Prostate gland (tissue), 2 donors: Measurements from ENCODE around the gene HECTD1. TPM values are rescaled to one million over a fixed set of nuclear protein-coding genes. Genes with fewer than 3 reads are reported as not detected.

Experiments used
- DNase-seq: peaks from one replicate; pipeline ENCODE4 v3.0.0-alpha.2; 2019; ENCODE audit warnings: low spot score
- H3K27ac ChIP-seq, 2 donors: fragments of 200-600 bp; sonication (generic); 2 replicates each; pipeline ENCODE4 v1.5.1; 2017 to 2019
- H3K27me3 ChIP-seq: fragments of 200-600 bp; sonication (generic); replicated peaks from 2 replicates; pipeline ENCODE4 v1.5.1; 2019; ENCODE audit not compliant: insufficient read depth
- H3K36me3 ChIP-seq, 2 donors: fragments of 200-600 bp; sonication (generic); 1 replicate in 1 of 2; 2 replicates in 1 of 2; pipeline versions ENCODE4 v1.5.1 to v1.8.1; 2017 to 2019
- H3K4me1 ChIP-seq: fragments of 200-600 bp; sonication (generic); replicated peaks from 2 replicates; pipeline ENCODE4 v1.5.1; 2019
- H3K4me3 ChIP-seq, 2 donors: fragments of 200-600 bp; sonication (generic); 2 replicates each; pipeline ENCODE4 v1.5.1; 2017 to 2019
- H3K9me3 ChIP-seq: fragments of 200-600 bp; sonication (generic); 2 replicates; pipeline ENCODE4 v1.5.1; 2017
- POLR2A ChIP-seq: fragments of 450-650 bp; IDR thresholded peaks from one replicate; pipeline ENCODE4 v1.6.1; 2016; ENCODE audit warnings: antibody characterized with exemption, mild to moderate bottlenecking
- POLR2AphosphoS5 ChIP-seq: sonication (generic); formaldehyde crosslinking; IDR thresholded peaks from one replicate; pipeline ENCODE4 v1.6.1; 2017; ENCODE audit warnings: antibody characterized with exemption
- WGBS: methylation state at CpG from one replicate; pipeline ENCODE4 v1.1.5; 2018; 5-methylcytosine and 5-hydroxymethylcytosine counted together
- intact Hi-C: fragments of 100-400 bp; cut with DNase I; formaldehyde crosslinking; loops from one replicate; pipeline ENCODE4 v1.14.2; 2022
- total RNA-seq, 2 donors: library from RNA; depleted of rRNA; stranded (reverse); fragments of >200 nt; gene quantifications; one replicate each; pipeline ENCODE4 v1.1.0, GENCODE V29; 2016
- TF ChIP-seq, protein P1 (sequence below), 4 experiments: fragments of 200-600 bp in 2 of 4; fragments of 450-650 bp in 2 of 4; sonication (generic) in 2 of 4; IDR thresholded peaks; 1 replicate in 3 of 4; 2 replicates in 1 of 4; pipeline ENCODE4 v1.5.1; 2016 to 2019; ENCODE audit warnings: antibody characterized with exemption in 4 of 4, mild to moderate bottlenecking in 2 of 4, moderate library complexity in 2 of 4

HECTD1 gene
- total RNA-seq, 2 donors from 2014 or later, result 108 to 189 TPM

DNA sequence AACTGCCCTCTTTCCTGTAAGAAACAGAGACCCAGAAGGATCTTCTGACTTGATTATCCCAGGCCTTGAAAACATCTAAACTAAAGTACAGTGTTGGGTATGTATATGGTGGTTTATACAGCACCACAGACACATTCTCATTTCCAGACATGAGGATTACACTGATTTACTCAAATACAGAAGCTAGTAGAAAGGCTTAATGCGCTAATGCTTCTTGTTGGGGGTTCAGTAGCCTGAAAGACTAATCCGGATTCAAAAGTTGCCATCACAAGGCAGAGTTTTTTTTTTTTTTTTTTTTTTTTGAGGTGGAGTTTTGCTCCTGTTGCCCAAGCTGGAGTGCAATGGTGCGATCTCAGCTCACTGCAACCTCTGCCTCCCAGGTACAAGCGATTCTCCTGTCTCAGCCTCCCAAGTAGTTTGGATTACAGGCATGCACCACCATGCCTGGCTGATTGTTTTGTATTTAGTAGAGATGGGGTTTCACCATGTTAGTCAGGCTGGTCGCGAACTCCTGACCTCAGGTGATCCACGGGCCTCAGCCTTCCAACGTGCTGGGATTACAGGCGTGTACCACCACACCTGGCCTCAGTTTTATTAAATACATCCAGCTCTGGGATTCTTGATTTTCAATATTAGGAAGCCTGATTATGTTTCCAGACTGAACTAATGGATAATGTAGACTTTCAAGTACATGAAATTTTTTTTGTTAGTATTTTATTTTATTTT is 46.3 kb upstream of the HECTD1 start:
- Histone ChIP-seq H3K4me1 (no peaks in the 10 kb centered on the region), H3K9me3 (no peaks in the 10 kb centered on the region), H3K27ac (no peak overlapping the region), H3K27me3 (no peaks in the 10 kb centered on the region), H3K36me3 (no peaks in the 10 kb centered on the region), H3K4me3 (no peak overlapping the region)
- no peak for DNase-seq
- intact Hi-C loops, result no loop called here
- TF ChIP-seq POLR2AphosphoS5 (no peak), POLR2A (no peak)
- TF ChIP-seq, protein P1, sequence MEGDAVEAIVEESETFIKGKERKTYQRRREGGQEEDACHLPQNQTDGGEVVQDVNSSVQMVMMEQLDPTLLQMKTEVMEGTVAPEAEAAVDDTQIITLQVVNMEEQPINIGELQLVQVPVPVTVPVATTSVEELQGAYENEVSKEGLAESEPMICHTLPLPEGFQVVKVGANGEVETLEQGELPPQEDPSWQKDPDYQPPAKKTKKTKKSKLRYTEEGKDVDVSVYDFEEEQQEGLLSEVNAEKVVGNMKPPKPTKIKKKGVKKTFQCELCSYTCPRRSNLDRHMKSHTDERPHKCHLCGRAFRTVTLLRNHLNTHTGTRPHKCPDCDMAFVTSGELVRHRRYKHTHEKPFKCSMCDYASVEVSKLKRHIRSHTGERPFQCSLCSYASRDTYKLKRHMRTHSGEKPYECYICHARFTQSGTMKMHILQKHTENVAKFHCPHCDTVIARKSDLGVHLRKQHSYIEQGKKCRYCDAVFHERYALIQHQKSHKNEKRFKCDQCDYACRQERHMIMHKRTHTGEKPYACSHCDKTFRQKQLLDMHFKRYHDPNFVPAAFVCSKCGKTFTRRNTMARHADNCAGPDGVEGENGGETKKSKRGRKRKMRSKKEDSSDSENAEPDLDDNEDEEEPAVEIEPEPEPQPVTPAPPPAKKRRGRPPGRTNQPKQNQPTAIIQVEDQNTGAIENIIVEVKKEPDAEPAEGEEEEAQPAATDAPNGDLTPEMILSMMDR (IDR thresholded peaks at IDR 0.05), result no peak
- 94% methylated on average over 9 of the region's 9 CpGs for WGBS

- Histone ChIP-seq H3K36me3 (no peaks in the 10 kb centered on the region), H3K27ac (no peak overlapping the region), H3K9me3 (no peaks in the 10 kb centered on the region), H3K4me3 (no peak overlapping the region), H3K4me1 (no peaks in the 10 kb centered on the region), H3K27me3 (no peaks in the 10 kb centered on the region)
- WGBS, result 65% methylated on average over 1 of the region's 1 CpG
- TF ChIP-seq POLR2AphosphoS5 (no peak), POLR2A (no peak)
- TF ChIP-seq, protein P1 (IDR thresholded peaks at IDR 0.05), result no peak
- DNase-seq, result no peak
- intact Hi-C loops, result no loop called here
Observed at GRCh38 chr14:31252865-31253264, 45.3 kb upstream of the HECTD1 start.

DNA sequence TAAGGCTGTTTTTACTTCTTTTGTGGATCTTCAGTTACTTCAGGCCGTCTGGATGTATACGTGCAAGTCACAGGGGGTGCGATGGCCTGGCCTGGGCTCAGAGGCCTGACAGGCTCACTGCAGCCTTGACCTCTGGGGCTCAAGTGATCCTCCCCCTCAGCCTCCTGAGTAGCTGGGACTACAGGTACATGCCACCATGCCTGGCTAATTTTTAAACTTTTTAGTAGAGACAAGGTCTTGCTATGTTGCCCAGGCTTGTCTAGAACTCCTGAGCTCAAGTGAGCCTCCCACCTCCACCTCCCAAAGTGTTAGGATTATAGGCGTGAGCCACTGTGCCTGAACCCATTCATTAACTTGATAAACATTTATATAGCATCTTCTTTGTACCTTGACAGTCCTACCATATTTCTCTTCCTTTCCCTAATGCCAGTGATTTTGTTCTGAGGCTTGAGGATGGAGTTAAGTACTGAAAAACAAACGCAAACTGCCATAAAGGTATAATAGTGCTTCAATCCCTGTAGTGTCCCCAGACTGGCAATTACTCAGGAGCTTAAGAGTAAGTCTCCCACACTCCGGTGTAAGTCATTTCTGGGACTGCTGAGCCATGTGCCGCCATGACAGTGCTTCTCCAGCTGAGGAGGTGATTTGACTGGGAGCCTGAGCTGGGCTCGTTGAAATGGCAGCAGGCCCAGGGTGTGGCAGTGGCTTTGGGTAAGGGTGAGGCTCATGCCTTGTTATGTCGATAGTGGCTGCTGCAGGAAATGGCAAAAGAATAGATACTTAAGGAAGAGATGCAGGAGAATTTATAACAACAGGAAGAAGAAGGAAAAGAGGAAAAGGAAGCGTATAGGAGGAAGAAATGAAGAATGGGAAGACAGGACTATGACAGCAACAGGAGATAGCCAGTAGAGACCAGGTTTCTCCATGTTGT is 43.7 kb upstream of the HECTD1 start:
- H3K9me3 ChIP-seq, result no peaks in the 10 kb centered on the region
- H3K36me3 ChIP-seq, result no peaks in the 10 kb centered on the region
- TF ChIP-seq POLR2AphosphoS5 (no peak), POLR2A (no peak)
- TF ChIP-seq, protein P1 (IDR thresholded peaks at IDR 0.05), result no peak
- H3K27ac ChIP-seq, result no peak overlapping the region
- no peaks in the 10 kb centered on the region for H3K4me1 ChIP-seq
- no peak overlapping the region for H3K4me3 ChIP-seq
- DNase-seq, result no peak
- 70% methylated on average over 7 of the region's 10 CpGs for WGBS
- intact Hi-C loops, result no loop called here
- H3K27me3 ChIP-seq, result no peaks in the 10 kb centered on the region

- no peaks in the 10 kb centered on the region for H3K4me1 ChIP-seq
- no peak overlapping the region for H3K27ac ChIP-seq
- H3K4me3 ChIP-seq, result no peak overlapping the region
- TF ChIP-seq POLR2AphosphoS5, result no peak
- TF ChIP-seq, protein P1 (IDR thresholded peaks at IDR 0.05), result no peak
- TF ChIP-seq POLR2A, result no peak
- intact Hi-C loops, result no loop called here
- no peaks in the 10 kb centered on the region for H3K27me3 ChIP-seq
- DNase-seq, result no peak
- 61% methylated on average over 3 of the region's 3 CpGs for WGBS
- no peaks in the 10 kb centered on the region for H3K36me3 ChIP-seq
- no peaks in the 10 kb centered on the region for H3K9me3 ChIP-seq
Observed at GRCh38 chr14:31244626-31245025, 37.0 kb upstream of the HECTD1 start.
